ENCODE results near the gene CPT1B.

GRCh38 chr22:50567721-50568252, 10.4 kb downstream of the CPT1B start:
- TF ChIP-seq CTCF (IDR thresholded peaks at IDR 0.05) (no peak), POLR2A (IDR thresholded peaks at IDR 0.05) (no peak)

Data from right lobe of liver (tissue), 4 donors.